Parathyroid adenoma (tissue), 2 donors: Measurements from ENCODE around the gene PIEZO2.

Source experiments
- H2AFZ ChIP-seq: fragments of 300-600 bp; sonication (generic); one replicate; pipeline ENCODE4 v1.7.0; 2017; ENCODE audit warnings: antibody characterized with exemption, mild to moderate bottlenecking
- H3K27ac ChIP-seq: fragments of 300-600 bp; sonication (generic); one replicate; pipeline ENCODE4 v1.7.0; 2017
- H3K27me3 ChIP-seq: fragments of 300-600 bp; sonication (generic); one replicate; pipeline ENCODE4 v1.7.0; 2017; ENCODE audit warnings: low read length; ENCODE audit not compliant: control insufficient read depth, insufficient read depth
- H3K36me3 ChIP-seq: fragments of 300-600 bp; sonication (generic); one replicate; pipeline ENCODE4 v1.7.0; 2017; ENCODE audit warnings: low read length; ENCODE audit not compliant: control insufficient read depth, insufficient read depth
- H3K4me1 ChIP-seq: fragments of 300-600 bp; sonication (generic); one replicate; pipeline ENCODE4 v1.7.0; 2017; ENCODE audit warnings: control low read depth
- H3K4me2 ChIP-seq: fragments of 300-600 bp; sonication (generic); one replicate; pipeline ENCODE4 v1.7.0; 2017; ENCODE audit warnings: low read length
- H3K4me3 ChIP-seq: fragments of 300-600 bp; sonication (generic); one replicate; pipeline ENCODE4 v1.7.0; 2017; ENCODE audit warnings: low read depth, low read length
- H3K79me2 ChIP-seq: fragments of 300-600 bp; sonication (generic); one replicate; pipeline ENCODE4 v1.7.0; 2017; ENCODE audit warnings: control low read depth
- H3K9ac ChIP-seq: fragments of 300-600 bp; sonication (generic); one replicate; pipeline ENCODE4 v1.7.0; 2017; ENCODE audit warnings: mild to moderate bottlenecking
- H3K9me3 ChIP-seq: fragments of 300-600 bp; sonication (generic); one replicate; pipeline ENCODE4 v1.7.0; 2017; ENCODE audit warnings: low read length; ENCODE audit not compliant: control insufficient read depth
- TF ChIP-seq, protein P1 (sequence below): fragments of 300-600 bp; sonication (generic); IDR thresholded peaks from one replicate; pipeline ENCODE4 v1.7.0; 2017; ENCODE audit warnings: antibody characterized with exemption, mild to moderate bottlenecking
- donor health status: primary hyperparathyroidism.

PIEZO2 gene

DNA sequence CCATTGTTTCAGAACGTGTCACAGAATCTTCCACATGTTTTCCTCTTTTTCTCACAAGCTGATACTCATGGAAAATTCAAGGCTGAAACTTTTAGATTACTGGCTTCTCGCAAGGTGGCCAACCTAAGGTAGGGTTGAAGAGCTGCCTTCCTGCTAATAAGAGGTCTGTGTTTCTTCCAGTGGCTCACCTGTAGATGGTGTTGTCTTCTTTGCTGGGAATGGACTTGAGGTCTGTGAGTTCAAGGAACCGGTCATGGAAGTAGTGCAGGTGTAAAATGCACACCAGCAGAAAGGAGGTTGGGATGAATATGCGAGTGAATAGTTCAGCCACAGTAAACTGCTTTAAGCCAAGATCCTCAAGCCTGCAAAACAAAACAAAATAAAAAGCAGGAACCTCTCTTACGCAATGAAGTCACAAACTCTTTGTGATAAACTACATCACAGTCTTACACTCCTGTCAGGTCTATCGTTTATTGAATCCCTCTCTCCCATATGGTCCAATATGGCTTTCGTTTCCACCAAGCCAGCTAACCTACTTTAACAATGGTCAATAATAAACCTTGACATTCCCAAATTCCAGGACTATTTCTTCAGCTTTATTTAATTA is 364.7 kb downstream of the PIEZO2 start:
- Histone ChIP-seq H2AFZ (no peak overlapping the region), H3K79me2 (no peaks in the 10 kb centered on the region), H3K4me3 (no peak overlapping the region), H3K9me3 (no peaks in the 10 kb centered on the region), H3K4me2 (no peak overlapping the region), H3K36me3 (no peaks in the 10 kb centered on the region), H3K27me3 (no peaks in the 10 kb centered on the region), H3K27ac (no peak overlapping the region), H3K4me1 (no peaks in the 10 kb centered on the region), H3K9ac (no peak overlapping the region)
- TF ChIP-seq, protein P1, sequence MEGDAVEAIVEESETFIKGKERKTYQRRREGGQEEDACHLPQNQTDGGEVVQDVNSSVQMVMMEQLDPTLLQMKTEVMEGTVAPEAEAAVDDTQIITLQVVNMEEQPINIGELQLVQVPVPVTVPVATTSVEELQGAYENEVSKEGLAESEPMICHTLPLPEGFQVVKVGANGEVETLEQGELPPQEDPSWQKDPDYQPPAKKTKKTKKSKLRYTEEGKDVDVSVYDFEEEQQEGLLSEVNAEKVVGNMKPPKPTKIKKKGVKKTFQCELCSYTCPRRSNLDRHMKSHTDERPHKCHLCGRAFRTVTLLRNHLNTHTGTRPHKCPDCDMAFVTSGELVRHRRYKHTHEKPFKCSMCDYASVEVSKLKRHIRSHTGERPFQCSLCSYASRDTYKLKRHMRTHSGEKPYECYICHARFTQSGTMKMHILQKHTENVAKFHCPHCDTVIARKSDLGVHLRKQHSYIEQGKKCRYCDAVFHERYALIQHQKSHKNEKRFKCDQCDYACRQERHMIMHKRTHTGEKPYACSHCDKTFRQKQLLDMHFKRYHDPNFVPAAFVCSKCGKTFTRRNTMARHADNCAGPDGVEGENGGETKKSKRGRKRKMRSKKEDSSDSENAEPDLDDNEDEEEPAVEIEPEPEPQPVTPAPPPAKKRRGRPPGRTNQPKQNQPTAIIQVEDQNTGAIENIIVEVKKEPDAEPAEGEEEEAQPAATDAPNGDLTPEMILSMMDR = no peak

DNA sequence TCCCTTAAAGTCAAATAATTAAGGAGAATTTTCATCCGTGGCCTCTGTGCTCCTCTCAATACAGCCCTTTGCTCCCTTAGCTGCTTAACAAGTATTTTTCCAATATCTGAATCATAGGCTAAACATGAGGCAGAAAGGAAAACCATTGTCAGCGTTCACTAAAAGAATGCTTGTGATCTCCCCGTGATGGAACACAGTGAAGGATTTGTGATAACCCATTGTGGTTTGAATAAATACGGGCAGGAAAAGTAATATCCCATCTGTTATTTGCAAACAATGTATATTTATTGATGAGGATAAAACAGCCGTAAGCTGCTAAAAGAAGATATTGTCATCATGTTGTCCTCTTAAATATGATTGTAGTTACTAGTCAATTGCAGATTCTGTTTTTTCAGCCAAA is 365.4 kb downstream of the PIEZO2 start:
- Histone ChIP-seq H3K79me2 (no peaks in the 10 kb centered on the region), H3K4me1 (no peaks in the 10 kb centered on the region), H3K4me2 (no peak overlapping the region), H2AFZ (no peak overlapping the region), H3K9me3 (no peaks in the 10 kb centered on the region), H3K36me3 (no peaks in the 10 kb centered on the region), H3K9ac (no peak overlapping the region), H3K4me3 (no peak overlapping the region), H3K27me3 (no peaks in the 10 kb centered on the region), H3K27ac (no peak overlapping the region)
- TF ChIP-seq, protein P1 = no peak

DNA sequence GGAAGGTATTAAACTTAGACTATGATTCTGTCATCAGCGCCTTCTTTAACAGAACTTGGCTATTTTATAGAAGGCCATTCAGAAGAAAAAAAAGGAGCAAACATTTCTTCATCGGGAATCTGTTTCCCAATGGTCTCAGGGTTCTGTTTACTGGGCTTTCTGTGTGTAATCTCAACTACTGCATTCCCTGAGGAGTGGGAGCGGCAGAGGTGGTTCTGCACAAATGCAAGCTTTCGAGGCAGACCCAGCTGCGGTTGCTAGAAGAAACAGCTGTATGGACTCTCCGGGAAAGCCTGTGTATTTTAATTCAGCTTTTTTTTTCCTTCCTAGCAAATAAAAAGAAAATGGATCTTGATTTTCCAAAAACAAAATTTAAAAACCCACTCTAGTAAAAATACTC is 372.9 kb downstream of the PIEZO2 start:
- Histone ChIP-seq H3K4me1 (no peaks in the 10 kb centered on the region), H3K27me3 (no peaks in the 10 kb centered on the region), H3K27ac (no peak overlapping the region), H3K36me3 (no peaks in the 10 kb centered on the region), H3K4me3 (no peak overlapping the region), H3K4me2 (no peak overlapping the region), H2AFZ (no peak overlapping the region), H3K9me3 (no peaks in the 10 kb centered on the region), H3K9ac (no peak overlapping the region), H3K79me2 (no peaks in the 10 kb centered on the region)
- TF ChIP-seq, protein P1 = no peak

DNA sequence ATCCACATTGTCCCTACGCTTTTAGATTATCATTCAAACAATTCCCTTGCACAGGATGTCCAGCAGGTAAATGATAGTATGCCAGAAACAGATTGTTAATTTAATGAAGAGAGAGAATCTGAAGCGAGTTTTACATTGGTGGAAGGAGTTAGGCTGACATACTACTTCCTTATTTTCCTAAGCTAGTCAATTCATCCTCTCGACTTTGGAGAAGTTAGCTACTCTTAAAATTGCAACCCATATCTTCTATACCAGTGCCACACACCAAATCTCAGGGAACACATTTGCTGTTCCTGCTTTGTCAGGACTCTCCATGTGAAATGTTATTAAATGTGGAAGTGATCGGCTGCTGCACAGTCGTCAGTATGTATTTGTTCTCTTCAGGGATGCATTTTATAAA is 374.3 kb downstream of the PIEZO2 start:
- TF ChIP-seq, protein P1 = no peak
- no peak overlapping the region for H3K4me2 ChIP-seq
- H3K4me3 ChIP-seq = no peak overlapping the region
- no peaks in the 10 kb centered on the region for H3K36me3 ChIP-seq
- no peaks in the 10 kb centered on the region for H3K79me2 ChIP-seq
- H3K9ac ChIP-seq = no peak overlapping the region
- no peaks in the 10 kb centered on the region for H3K9me3 ChIP-seq
- no peaks in the 10 kb centered on the region for H3K4me1 ChIP-seq
- no peak overlapping the region for H3K27ac ChIP-seq
- H3K27me3 ChIP-seq = no peaks in the 10 kb centered on the region
- H2AFZ ChIP-seq = no peak overlapping the region

DNA sequence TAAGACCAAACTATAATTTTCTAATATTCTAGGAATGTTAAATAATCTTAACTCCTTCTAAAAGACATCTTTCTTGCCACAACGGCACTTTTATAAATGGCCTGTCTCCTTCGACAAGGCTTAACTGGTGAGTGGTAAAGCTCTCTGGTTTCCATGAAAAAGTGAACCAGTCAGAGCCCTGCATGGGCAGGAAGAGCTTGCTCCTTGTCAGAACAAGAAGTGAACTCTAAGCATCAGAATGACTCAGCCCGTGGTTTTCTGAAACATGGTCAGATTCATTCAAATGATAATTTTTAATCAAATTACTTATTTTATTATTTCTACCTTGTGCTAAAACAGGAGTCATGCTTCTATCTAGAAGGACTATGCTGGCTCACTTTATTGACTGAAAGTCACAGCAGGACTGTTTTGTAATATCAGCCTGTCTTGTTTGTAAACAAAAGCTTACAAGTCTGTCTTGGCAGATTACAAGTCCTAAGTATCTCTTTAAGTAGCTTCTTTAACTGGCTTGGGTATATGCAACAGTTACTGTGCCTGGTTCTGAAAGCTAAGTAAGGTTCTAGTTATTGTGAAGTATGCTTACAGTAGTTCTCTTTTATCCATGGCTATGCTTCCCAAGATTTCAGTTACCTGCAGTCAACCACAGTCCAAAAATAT is 378.2 kb downstream of the PIEZO2 start:
- H3K36me3 ChIP-seq = no peaks in the 10 kb centered on the region
- H3K79me2 ChIP-seq = no peaks in the 10 kb centered on the region

More for the DNA sequence above, 378.2 kb downstream of the PIEZO2 start:
- H3K4me3 ChIP-seq = no peak overlapping the region
- no peaks in the 10 kb centered on the region for H3K27me3 ChIP-seq
- no peak overlapping the region for H3K27ac ChIP-seq
- no peak overlapping the region for H3K4me2 ChIP-seq
- no peak overlapping the region for H3K9ac ChIP-seq
- TF ChIP-seq, protein P1 = no peak
- H3K9me3 ChIP-seq = no peaks in the 10 kb centered on the region
- no peak overlapping the region for H2AFZ ChIP-seq
- H3K4me1 ChIP-seq = no peaks in the 10 kb centered on the region
